Measurements from ENCODE around the gene WNT8B.
A peak's percentile ranks its signal among the peaks of the same experiment; 100 is the strongest.

Gene WNT8B
- total RNA-seq, result 0 to 0.28 reads per million in 2 donors

- DNase-seq, result no peak
These were observed at the start of gene WNT8B for GRCh38 chr10:100462709-100463108. Gene WNT8B, plus strand, starts transcription at chr10:100463009. Its CDS starts 160 bp downstream, at chr10:100463169.

GRCh38 chr10:100413173-100413572, 49.6 kb upstream of the WNT8B start:
- DNase-seq, result no peak

- no peak for DNase-seq
These were observed 42.8 kb upstream of the WNT8B start for GRCh38 chr10:100419911-100420449.

GRCh38 chr10:100427374-100427773, 35.4 kb upstream of the WNT8B start:
- no peak for DNase-seq

- DNase-seq, result peak; percentile 98
These were observed 29.3 kb upstream of the WNT8B start for GRCh38 chr10:100433253-100434240.

GRCh38 chr10:100436255-100436654, 26.6 kb upstream of the WNT8B start:
- DNase-seq, result no peak

- no peak for DNase-seq
These were observed 24.0 kb upstream of the WNT8B start for GRCh38 chr10:100438674-100439315.

GRCh38 chr10:100442548-100442947, 20.3 kb upstream of the WNT8B start:
- DNase-seq, result no peak

- no peak for DNase-seq
These were observed 16.6 kb upstream of the WNT8B start for GRCh38 chr10:100446130-100446761.

GRCh38 chr10:100447663-100448062, 15.1 kb upstream of the WNT8B start:
- DNase-seq, result no peak

GRCh38 chr10:100448951-100449350, 13.9 kb upstream of the WNT8B start:
- DNase-seq, result no peak

GRCh38 chr10:100468322-100468721, 5.5 kb downstream of the WNT8B start:
- no peak for DNase-seq

- no peak for DNase-seq
These were observed 6.2 kb downstream of the WNT8B start for GRCh38 chr10:100468978-100469377.

- DNase-seq, result no peak
These were observed 6.9 kb downstream of the WNT8B start for GRCh38 chr10:100469756-100470155.

GRCh38 chr10:100470367-100470766, 7.6 kb downstream of the WNT8B start:
- DNase-seq, result no peak

- no peak for DNase-seq
These were observed 15.2 kb downstream of the WNT8B start for GRCh38 chr10:100477970-100478369.

GRCh38 chr10:100479037-100479436, 16.2 kb downstream of the WNT8B start:
- no peak for DNase-seq

GRCh38 chr10:100480002-100480401, 17.2 kb downstream of the WNT8B start:
- no peak for DNase-seq

GRCh38 chr10:100481462-100482081, 18.8 kb downstream of the WNT8B start:
- DNase-seq, result peak; percentile 84

GRCh38 chr10:100482181-100482833, 19.5 kb downstream of the WNT8B start:
- peak; percentile 60 for DNase-seq

GRCh38 chr10:100482834-100483185, 20.0 kb downstream of the WNT8B start:
- DNase-seq, result no peak
